HG02870 (cell line): ENCODE measurements around the gene CIT.

Source experiments
- ATAC-seq: cut with Tn5 transposase; IDR thresholded peaks from one replicate; pipeline ENCODE4 v1.9.1; 2021; ENCODE audit warnings: mild to moderate bottlenecking, moderate library complexity; ENCODE audit not compliant: unreplicated experiment

The CIT gene

DNA sequence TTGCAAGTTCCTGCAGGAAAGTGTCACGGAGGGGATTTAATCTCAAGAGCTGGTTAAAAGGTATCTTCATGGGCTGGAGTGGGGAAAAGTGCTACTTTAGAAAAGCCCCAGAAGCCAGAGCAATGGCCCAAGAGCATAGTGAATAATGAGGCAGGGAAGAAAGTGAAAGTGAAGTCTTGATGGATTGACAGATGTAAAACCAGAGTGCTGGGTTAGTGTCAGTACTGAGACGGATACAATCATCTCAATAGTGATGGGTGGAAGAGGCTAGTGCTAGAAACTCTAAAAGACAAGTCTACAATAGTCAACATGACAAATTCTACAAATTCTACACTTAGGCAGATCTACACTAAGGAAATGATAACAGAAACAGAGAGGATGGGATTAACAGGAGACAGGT lies 68.1 kb downstream of the CIT start:
- ATAC-seq: no peak

GRCh38 chr12:119808441-119808840 lies 68.7 kb downstream of the CIT start:
- ATAC-seq: no peak

DNA sequence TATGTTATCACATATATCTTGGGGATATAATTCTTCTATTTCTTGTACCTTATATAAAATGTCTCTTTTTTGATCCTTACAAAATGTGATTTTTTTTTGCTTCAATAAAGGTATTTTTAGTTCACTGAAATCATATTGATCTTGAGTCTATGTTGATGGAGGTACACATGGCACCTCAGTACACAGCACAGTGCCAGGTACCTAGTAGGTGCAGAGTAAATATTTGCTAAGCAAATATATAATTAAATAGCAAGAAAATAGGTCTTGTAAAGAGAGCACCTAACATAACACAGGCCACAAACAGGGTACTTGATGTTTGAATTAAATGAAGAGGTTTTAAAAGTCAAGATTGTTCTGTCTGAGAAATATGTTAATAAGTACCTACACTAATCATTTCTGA lies 69.7 kb downstream of the CIT start:
- no peak for ATAC-seq

- ATAC-seq: no peak
These were observed 73.0 kb downstream of the CIT start for GRCh38 chr12:119804011-119804641.

DNA sequence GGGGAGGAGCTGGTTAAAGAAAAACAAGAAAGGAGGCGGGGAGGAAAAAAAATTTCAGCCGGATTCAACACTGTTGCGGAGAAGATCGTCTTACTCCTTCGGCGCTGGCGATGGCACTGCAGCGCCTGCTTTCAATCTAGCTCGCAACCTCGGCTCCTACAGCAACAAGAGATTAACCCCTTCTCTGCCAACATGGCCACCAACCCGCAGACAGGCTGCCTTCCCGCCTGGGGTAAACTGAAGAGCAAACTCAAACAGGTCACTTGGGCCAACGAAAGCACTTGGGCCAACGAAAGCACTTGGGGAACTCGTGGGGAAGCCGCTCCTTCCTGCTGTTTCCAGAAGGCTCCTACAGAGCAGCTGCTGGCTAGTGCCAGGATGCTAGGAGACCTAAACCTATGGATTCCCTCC lies 73.7 kb downstream of the CIT start:
- no peak for ATAC-seq

GRCh38 chr12:119802472-119802871 lies 74.6 kb downstream of the CIT start:
- no peak for ATAC-seq

DNA sequence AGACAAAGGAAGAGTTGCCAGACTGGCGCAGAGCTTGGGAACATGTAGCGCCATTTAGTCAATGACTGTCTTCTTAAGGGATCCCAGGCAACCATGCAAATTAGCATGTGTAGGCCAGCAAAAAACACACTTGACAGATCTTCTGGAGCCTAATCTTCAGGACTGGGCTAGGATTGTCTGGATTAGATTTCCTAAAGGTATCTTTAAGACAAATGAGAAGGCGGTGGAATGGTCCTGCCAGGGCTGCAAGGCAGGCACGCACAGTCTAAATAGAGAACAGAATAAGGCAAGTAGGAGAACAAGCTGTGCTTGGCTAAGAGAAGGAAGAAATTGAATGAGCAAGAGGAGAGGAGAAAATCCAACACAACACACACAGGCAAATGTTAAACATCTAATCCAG lies 80.0 kb downstream of the CIT start:
- ATAC-seq: no peak

DNA sequence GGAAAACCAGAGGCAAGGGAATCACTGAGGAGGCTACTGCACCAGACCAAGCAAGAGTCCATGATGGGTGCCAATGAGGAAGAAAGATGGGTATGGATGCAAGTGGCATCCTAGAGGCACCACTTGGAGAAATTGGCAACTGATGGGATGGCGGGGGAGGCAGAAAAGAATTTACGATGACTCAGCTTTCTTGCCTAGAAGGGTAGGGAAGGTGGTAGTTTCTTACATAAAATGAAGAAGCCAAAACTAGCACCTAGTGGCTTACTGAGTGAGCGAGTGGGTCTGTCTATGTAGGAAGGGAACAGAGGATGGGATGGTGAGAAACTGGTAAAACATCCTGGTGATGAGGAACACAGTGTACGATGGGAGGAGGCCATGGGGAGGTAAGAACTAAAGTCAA lies 80.8 kb downstream of the CIT start:
- no peak for ATAC-seq

DNA sequence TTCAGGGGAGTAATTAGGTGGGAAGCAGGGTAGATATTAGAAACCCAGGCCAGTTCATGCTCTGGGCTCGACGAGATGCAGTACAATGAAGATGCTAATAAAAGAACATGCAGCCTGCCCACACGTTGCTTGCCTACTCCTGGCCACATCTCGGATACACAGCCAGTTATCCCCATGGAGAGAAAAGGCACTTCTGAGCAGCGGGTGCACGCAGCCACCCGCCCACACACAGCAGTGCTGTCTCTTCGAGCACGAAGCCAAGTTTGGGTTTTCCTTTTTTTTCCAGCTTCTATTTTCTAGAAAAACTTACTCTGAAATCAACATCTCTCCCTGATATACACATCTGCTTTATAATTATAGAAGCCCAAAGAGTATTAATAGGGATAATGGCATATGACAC lies 85.7 kb downstream of the CIT start:
- ATAC-seq: no peak

GRCh38 chr12:119788786-119789185 lies 88.3 kb downstream of the CIT start:
- no peak for ATAC-seq

- ATAC-seq: no peak
These were observed 90.6 kb downstream of the CIT start for GRCh38 chr12:119786539-119786938.

DNA sequence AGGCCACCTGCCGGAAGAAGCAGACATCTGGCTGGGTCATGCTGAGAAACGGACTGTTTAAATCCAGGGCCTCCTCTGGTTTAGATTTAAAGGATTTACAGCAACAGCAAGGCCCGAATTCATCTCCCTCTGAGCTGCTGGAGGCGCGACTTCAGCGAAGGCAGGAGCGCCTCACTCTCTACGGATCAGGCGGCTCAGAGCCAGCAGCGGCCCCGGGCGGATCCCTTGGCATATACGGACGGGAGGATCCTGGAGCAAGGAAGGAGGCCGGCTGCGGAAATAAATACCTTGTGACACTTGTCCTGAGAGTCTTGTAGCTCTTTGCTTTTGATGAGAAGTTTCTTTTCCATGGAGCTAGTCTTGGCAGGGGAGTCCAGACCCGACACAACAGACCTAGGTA lies 92.4 kb downstream of the CIT start:
- ATAC-seq: no peak

DNA sequence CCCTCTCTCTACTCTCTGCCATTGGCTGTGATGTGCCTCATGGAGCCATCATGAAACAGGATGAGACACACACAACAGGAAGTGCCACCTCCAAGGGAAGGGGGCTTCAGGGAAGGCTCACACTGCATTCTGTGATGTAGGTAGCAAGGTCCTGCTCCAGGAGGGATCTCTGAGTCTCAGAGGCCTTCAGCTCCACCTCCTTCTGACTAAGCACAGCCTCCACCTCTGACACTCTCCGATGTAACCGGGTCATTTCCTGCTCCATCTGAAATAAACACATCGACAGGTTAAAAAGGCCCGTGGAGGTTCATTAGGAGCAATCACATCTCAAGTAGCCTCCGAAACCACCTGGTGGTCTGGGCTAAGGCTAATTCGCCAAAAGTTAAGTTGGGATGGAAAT lies 93.3 kb downstream of the CIT start:
- ATAC-seq: no peak

DNA sequence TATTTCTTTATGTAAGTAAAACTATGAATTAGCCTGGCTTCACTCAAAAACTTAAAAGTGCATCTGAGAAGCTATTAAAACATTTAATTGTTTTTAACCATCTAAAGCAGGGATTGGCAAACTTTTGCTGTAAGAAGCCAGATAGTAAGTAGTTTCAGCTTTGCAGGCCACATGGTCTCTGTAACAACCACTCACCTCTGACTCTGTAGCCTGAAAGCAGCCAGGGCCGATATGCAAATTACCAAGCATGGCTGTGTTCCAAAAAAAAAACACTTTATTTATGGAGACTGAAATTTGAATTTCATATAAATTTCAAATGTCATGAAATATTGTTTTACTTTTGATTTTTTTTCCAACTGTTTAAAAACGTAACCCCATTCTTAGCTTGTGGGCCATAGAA lies 95.3 kb downstream of the CIT start:
- ATAC-seq: no peak

DNA sequence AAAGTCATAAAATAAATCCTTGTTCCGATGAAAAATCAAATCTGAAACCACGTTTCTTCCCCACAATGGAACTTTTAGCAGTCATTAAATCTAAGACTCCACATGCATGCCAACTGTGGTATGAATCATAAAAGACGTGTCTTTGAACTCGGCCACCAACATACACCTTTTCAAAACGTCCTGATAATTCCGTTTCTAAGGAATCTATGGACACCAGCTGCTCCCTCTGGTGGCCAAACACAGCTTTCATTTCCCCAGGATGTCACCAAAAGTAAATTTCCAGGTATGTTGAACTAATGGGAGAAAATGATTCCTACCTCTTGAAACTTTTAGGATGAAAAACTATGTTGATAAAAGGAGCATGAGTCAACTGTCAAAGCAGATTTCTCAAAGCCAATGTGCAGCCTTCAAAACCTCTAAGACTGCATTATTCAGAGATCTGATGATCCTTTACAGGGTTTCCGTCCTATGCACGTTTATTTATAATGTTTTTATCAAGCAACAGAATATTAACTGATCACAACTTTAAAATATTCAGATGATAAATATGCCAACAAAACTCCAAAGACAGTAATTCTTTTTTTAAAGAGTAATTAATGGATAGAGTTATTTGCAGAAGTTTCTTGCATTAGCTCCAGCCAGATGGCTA lies 96.2 kb downstream of the CIT start:
- no peak for ATAC-seq

DNA sequence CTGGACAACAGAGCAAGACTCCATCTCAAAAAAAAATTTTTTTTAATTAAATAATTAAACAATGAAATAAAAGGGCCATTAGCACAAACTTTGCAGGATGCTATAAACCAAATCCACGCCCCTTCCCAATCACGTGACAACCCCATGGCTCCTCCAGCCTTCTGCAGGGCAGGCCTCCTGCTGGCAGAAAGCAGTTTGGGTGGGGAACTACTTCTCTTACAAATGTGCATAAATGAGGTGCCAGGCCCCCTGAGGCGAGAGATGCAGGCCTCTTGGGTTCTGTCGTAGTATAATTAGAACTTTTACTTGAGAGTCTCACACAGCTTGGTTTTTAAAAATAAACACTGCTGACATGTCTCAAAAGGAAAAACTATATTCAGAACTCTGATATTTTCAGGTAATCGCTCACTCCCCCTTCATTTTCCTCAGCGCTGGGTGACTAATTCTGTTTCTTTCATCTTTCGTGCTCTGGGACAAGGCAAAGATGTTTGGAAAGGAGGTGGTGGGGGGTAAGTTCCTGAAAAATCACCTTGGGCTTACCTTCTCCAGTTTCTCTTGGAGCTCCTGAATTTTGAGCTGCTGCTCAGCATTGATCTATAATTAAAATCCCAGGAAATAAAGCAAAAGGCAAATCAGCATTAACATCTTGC lies 101.7 kb downstream of the CIT start:
- no peak for ATAC-seq

- ATAC-seq: no peak
These were observed 104.7 kb downstream of the CIT start for GRCh38 chr12:119772431-119772830.

GRCh38 chr12:119770146-119770545 lies 107.0 kb downstream of the CIT start:
- ATAC-seq: no peak

DNA sequence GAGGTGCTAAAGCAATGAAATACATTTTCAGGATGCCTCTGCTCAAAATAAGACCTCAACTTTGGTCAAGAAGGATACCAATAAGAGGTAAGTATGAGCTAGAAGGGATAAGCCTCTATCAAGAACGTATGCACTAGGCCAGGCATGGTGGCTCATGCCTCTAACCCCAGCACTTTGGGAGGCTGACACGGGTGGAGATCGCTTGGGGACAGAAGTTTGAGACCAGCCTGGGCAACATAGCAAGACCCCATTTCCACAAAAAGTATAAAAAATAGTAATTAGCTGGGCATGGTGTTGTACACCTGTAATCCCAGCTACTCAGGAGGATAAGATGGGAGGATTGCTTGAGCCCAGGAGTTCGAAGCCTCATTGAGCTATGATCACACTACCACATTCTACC lies 114.5 kb downstream of the CIT start:
- no peak for ATAC-seq

- ATAC-seq: no peak
These were observed 118.4 kb downstream of the CIT start for GRCh38 chr12:119758722-119759121.

GRCh38 chr12:119758234-119758633 lies 118.9 kb downstream of the CIT start:
- no peak for ATAC-seq

- no peak for ATAC-seq
These were observed 125.2 kb downstream of the CIT start for GRCh38 chr12:119751961-119752360.

- no peak for ATAC-seq
These were observed 127.5 kb downstream of the CIT start for GRCh38 chr12:119749666-119750065.
